Prostate gland (tissue), 2 donors: ENCODE measurements around the gene MSMP. TPM values are rescaled to one million over a fixed set of nuclear protein-coding genes. Genes with fewer than 3 reads are reported as not detected.

Experiments
- DNase-seq: peaks from one replicate; pipeline ENCODE4 v3.0.0-alpha.2; 2019; ENCODE audit warnings: low spot score
- H3K27ac ChIP-seq, 2 donors: fragments of 200-600 bp; sonication (generic); 2 replicates each; pipeline ENCODE4 v1.5.1; 2017 to 2019
- H3K27me3 ChIP-seq: fragments of 200-600 bp; sonication (generic); replicated peaks from 2 replicates; pipeline ENCODE4 v1.5.1; 2019; ENCODE audit not compliant: insufficient read depth
- H3K36me3 ChIP-seq, 2 donors: fragments of 200-600 bp; sonication (generic); 1 replicate in 1 of 2; 2 replicates in 1 of 2; pipeline versions ENCODE4 v1.5.1 to v1.8.1; 2017 to 2019
- H3K4me1 ChIP-seq: fragments of 200-600 bp; sonication (generic); replicated peaks from 2 replicates; pipeline ENCODE4 v1.5.1; 2019
- H3K4me3 ChIP-seq, 2 donors: fragments of 200-600 bp; sonication (generic); 2 replicates each; pipeline ENCODE4 v1.5.1; 2017 to 2019
- H3K9me3 ChIP-seq: fragments of 200-600 bp; sonication (generic); 2 replicates; pipeline ENCODE4 v1.5.1; 2017
- CTCF ChIP-seq, 4 experiments: fragments of 200-600 bp in 2 of 4; fragments of 450-650 bp in 2 of 4; sonication (generic) in 2 of 4; IDR thresholded peaks; 1 replicate in 3 of 4; 2 replicates in 1 of 4; pipeline ENCODE4 v1.5.1; 2016 to 2019; ENCODE audit warnings: antibody characterized with exemption in 4 of 4, mild to moderate bottlenecking in 2 of 4, moderate library complexity in 2 of 4
- POLR2A ChIP-seq: fragments of 450-650 bp; IDR thresholded peaks from one replicate; pipeline ENCODE4 v1.6.1; 2016; ENCODE audit warnings: antibody characterized with exemption, mild to moderate bottlenecking
- POLR2AphosphoS5 ChIP-seq: sonication (generic); formaldehyde crosslinking; IDR thresholded peaks from one replicate; pipeline ENCODE4 v1.6.1; 2017; ENCODE audit warnings: antibody characterized with exemption
- WGBS: methylation state at CpG from one replicate; pipeline ENCODE4 v1.1.5; 2018; 5-methylcytosine and 5-hydroxymethylcytosine counted together
- intact Hi-C: fragments of 100-400 bp; cut with DNase I; formaldehyde crosslinking; loops from one replicate; pipeline ENCODE4 v1.14.2; 2022
- microRNA-seq: library from miRNA; unstranded; fragments of <30 nt; microRNA quantifications from one replicate; pipeline ENCODE4, GENCODE V29; 2016
- small RNA-seq, 2 donors: library from RNA; depleted of rRNA; stranded (forward); fragments of <200 nt; gene quantifications; one replicate each; pipeline ENCODE3, GENCODE V24; 2016
- total RNA-seq, 2 donors: library from RNA; depleted of rRNA; stranded (reverse); fragments of >200 nt; gene quantifications; one replicate each; pipeline ENCODE4 v1.1.0, GENCODE V29; 2016

The MSMP gene
- total RNA-seq, 2 donors from 2014 or later: not detected

DNA sequence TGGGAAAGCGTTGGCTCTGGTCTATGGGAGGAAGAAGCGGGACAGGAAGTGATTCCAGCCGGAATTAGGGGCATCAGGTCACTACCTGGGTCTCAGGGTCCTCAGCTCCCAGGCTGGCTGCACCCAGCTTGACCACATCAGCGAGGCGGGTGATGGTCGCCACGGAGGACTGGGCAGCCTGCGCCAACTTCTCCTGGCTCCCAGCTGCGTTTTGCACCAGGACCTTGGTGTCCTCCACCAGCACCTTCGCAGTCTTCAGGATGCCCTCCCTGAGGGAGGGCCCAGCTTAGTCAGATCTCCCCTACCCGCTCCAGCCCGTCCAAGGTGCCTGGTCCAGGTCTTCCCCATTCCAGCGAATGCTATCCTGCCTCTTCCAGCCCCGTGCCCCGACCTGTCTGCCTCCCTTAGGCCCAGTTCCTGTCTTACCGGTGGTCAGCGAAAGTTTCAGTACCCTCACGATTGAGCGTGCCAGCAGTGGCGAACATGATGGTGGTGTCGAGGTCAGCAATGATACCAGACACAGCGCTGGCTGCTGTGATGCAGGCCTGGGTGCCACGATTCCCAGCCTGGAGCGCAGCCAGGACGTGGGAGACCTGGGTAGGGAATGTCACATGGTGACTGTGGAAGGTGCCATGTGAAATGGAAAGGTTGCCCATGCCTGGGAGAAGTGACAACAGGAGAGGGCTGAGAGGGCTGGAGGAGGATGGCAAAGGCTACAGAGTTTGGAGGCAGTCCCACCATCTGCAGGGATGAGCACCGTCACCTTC lies 50.0 kb downstream of the MSMP start:
- 93% methylated on average over 26 of the region's 26 CpGs for WGBS
- no peaks in the 10 kb centered on the region for H3K27me3 ChIP-seq
- TF ChIP-seq POLR2A: no peak
- no peak for TF ChIP-seq CTCF (IDR thresholded peaks at IDR 0.05)
- TF ChIP-seq POLR2AphosphoS5: no peak
- H3K4me1 ChIP-seq: no peaks in the 10 kb centered on the region
- intact Hi-C loops: no loop called here
- no peak for DNase-seq
- no peak overlapping the region for H3K27ac ChIP-seq
- H3K4me3 ChIP-seq: no peak overlapping the region
- peaks cover 67 to 75% of the 10 kb centered on the region in 2 donors for H3K36me3 ChIP-seq
- H3K9me3 ChIP-seq: no peaks in the 10 kb centered on the region

Small RNA genes within 50 kb of the gene (microRNA-seq; reads per million reads assigned to microRNA genes)
- 0.75 reads per million for gene MIR6852
- 0.59 reads per million for gene MIR6853

Small RNA genes within 50 kb of the gene (small RNA-seq; reads per million reads assigned to genes)
- 0 to 0.37 reads per million in 2 donors for gene MIR6853

Other genes with a start within 250 kb of the MSMP start
- gene TESK1, start 149.0 kb downstream of the MSMP start, total RNA-seq: 10 to 100 TPM; 40.2 to 67.3 TPM
- 1 to 10 TPM; 3.0 to 3.2 TPM for gene CD72, start 135.9 kb downstream of the MSMP start, total RNA-seq
- gene SIT1, start 103.3 kb downstream of the MSMP start, total RNA-seq: under 1 TPM; 0.18 to 0.68 TPM
- over 10,000 TPM in 1 of 2 donors, 1,000 to 10,000 TPM in 1; 1,879 to 13,864 TPM for gene RMRP, start 96.3 kb downstream of the MSMP start, total RNA-seq
- gene CCDC107, start 96.0 kb downstream of the MSMP start, total RNA-seq: 10 to 100 TPM; 22.8 to 26.2 TPM
- 1 to 10 TPM; 1.1 to 1.8 TPM for gene ARHGEF39, start 89.1 kb downstream of the MSMP start, total RNA-seq
- not detected for gene CA9, start 80.3 kb downstream of the MSMP start, total RNA-seq
- gene TPM2, start 64.4 kb downstream of the MSMP start, total RNA-seq: 1,000 to 10,000 TPM; 1,037 to 1,042 TPM
- gene TLN1, start 22.1 kb downstream of the MSMP start, total RNA-seq: 100 to 1,000 TPM; 167 to 315 TPM
- 100 to 1,000 TPM in 1 of 2 donors, 10 to 100 TPM in 1; 60.9 to 120 TPM for gene CREB3, start 21.6 kb downstream of the MSMP start, total RNA-seq
- 10 to 100 TPM; 48.5 to 55.4 TPM for gene GBA2, start 5.0 kb downstream of the MSMP start, total RNA-seq
- gene RGP1, start 5.0 kb downstream of the MSMP start, total RNA-seq: 10 to 100 TPM; 19.4 to 30.3 TPM
- 10 to 100 TPM; 17.3 to 33.2 TPM for gene NPR2, start 37.3 kb upstream of the MSMP start, total RNA-seq
- 1 to 10 TPM in 1 of 2 donors, under 1 TPM in 1; 0.68 to 9.2 TPM for gene SPAG8, start 58.0 kb upstream of the MSMP start, total RNA-seq
- gene HINT2, start 60.8 kb upstream of the MSMP start, total RNA-seq: 10 to 100 TPM; 38.6 to 39.7 TPM
- gene FAM221B, start 74.5 kb upstream of the MSMP start, total RNA-seq: 1 to 10 TPM in 1 of 2 donors, under 1 TPM in 1; 0.46 to 5.1 TPM
- gene TMEM8B, start 75.0 kb upstream of the MSMP start, total RNA-seq: 10 to 100 TPM; 15.8 to 25.9 TPM
- gene OR13J1, start 116.1 kb upstream of the MSMP start, total RNA-seq: not detected
- gene HRCT1, start 151.9 kb upstream of the MSMP start, total RNA-seq: 1 to 10 TPM; 1.3 to 1.5 TPM
- 10 to 100 TPM in 1 of 2 donors, under 1 TPM in 1; 0.64 to 31.4 TPM for gene SPAAR, start 155.2 kb upstream of the MSMP start, total RNA-seq
- gene OR2S2, start 203.9 kb upstream of the MSMP start, total RNA-seq: not detected